HG03457 (cell line): Measurements from ENCODE around the gene DUSP8.

Experiments used
- ATAC-seq: cut with Tn5 transposase; IDR thresholded peaks from one replicate; pipeline ENCODE4 v1.9.1; 2021; ENCODE audit warnings: moderate number of reproducible peaks; ENCODE audit not compliant: unreplicated experiment

The DUSP8 gene

DNA sequence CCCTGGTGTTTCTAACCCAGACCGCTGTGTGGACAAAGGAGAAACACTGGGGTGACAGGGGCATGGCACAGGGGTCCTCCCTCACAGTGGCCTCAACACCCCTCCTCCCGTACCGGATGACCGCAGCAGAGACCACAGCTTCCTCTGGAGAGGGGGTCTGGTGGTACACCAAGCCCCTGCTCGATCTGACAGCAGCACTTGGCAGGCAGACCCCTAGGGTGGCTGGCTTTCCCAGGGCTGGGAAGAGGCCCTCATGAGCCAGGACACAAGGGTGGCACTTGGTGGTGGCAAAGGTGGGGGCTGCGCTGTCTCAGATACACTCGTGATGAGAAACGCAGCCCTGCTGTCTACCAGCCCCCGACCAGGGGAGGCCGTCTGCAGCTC lies 38.7 kb downstream of the DUSP8 start:
- ATAC-seq, result no peak

DNA sequence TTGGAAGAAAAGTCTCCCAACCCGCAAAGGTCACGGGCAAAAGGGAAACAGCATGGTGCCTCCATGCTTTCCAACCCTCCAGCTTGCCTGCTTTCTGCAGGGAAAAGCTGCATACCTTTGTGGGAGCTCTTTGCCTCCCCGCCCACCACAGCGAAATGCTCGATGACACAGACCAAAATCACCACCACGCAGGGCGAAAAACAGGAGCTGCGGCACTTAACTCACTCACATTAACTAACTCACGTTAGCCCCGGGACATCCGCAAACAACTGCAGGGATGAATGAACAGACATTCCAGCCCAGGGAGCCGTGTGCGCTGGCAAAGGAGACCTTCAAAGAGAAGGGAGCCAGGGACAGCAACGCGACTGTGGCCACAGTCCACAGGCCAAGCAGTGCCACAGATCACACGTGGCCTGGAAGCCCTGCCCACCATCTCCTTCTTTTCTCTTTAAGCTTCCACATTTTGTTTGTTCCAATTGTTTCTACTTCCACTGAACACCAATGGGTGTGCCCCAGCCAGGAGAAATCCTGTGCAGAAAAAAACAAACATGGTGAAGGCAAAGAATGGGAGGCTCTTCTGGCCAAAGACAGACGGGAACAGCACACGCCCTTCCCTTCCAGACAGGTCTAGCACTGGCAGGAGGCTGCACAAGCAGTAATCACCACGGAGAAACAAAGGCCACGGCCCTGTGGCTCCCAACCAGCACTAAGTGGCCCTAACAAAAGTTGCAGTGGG lies 39.3 kb downstream of the DUSP8 start:
- ATAC-seq, result no peak

DNA sequence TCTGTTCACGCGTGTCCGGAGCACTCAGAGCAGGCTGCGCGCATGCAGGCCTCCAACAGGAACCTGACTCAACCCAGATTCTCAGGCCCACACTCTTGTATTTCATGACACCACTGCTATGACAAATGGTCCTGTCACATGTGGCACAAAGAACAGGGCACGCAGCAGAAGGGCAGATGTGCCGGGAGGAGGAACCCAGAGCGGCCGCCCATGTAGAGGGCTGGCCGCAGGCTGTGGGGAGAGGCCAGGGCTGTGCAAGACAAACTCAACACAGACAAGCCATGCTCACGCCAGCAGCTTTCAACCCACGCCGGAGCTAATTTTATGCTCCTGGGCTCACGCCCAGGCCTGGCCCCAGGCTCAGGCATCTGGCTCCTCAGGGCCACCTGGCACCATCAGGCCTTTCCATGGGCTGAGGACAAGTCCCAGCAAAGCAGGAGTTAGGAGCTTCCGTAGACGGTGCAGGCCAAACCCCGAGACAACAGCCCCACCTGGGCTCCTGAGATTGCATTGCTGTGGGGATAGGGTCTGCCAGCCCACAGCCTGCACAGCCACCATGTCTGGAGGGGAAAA lies 40.0 kb downstream of the DUSP8 start:
- no peak for ATAC-seq

DNA sequence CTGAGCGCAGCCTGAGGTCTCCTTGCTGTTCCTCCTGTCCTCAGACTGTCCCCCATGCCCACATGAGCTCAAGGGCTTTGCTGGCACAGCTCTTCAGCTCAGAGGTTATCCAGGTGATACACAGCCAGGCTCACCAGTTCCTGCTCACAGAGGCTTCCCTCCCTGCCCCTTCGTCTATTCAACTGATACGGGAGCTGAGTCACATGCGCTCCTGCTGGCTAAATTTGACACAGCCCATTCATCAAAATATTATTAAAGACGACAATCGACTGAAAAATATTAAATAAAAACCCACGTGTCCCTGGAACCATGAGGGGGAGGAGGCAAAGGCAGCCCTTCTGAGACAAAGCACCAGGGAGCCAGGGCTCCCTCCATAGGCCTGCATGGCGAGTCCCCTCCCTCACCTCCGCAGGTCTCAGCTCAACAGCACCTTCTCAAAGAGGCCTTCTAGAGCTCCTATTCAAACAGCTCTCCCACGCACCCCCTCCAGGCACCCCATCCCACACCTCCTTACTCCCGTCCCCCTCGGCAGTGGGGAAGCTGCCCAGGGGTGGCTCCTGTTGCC lies 40.5 kb downstream of the DUSP8 start:
- ATAC-seq, result no peak

DNA sequence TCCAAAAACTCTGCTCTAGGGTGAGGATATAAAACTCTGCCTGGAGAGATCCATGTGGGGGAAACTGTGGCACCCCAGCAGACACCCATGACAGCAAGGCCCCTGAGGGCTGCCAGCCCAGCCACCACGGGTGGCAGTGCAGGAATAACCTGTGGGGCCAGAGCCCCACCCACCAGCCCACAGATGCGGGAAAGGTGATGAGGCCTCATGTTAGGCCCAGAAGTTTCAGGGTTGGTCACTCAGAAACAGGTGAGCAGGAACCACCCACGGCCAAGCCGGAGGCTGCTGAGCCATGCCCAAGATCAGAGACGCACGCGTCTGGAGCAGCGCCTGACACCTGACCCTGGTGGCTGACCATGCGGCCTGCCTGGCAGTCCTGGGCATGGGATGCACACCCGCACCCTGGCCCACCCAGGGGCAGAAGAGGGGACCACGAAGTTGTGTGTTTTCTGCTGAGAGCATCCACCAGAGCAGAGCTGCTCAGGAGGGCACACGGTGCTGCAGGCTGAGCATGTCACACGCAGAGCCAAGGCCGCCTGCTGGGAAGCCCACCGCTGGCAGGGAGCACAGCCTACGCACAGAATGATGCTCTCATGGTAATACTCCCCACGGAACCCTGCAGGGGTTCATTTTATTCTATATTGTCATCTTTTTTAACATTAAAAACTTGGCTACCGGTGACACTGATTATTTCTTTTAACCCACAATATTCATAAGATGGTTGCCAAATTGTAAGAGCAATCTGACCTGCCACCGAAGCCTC lies 41.2 kb downstream of the DUSP8 start:
- no peak for ATAC-seq

DNA sequence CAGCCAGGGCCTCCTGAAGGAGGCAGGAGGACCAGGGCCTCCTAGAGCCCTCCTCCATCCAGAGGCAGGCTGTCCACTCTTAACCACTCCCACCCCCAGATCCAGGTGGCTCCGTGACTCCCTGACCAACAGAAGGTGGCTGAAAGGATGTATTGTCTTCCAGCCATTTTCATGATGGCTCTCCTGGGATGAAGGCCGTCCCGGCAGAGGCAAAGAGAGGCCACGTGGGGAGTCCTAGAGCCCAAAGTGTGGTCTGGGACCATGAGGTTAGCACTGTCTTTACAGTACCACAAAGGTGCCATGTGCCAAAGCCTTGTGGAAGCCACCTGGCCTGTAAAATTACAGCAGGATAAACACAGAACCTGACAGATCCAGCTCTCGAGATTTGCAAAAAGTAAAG lies 42.3 kb downstream of the DUSP8 start:
- no peak for ATAC-seq

DNA sequence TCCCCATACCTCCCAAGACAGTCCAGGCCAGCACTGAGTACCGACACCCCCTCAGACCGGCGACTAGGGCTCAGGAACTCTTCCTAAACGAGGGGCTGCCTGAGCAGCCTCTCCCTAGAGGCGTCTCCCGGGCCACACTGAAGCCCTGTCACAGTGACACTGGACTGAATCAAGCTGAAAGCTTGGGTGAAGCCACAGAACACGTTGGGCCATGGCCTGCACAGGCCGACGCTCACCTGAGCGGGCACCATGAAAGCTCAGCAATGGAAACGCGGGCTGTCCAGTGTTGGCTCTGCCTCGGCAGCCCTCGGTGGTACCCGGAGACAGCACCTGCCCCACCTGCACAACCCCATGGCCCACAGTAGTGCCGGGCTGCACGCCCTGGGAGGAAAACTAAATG lies 42.8 kb downstream of the DUSP8 start:
- ATAC-seq, result no peak

DNA sequence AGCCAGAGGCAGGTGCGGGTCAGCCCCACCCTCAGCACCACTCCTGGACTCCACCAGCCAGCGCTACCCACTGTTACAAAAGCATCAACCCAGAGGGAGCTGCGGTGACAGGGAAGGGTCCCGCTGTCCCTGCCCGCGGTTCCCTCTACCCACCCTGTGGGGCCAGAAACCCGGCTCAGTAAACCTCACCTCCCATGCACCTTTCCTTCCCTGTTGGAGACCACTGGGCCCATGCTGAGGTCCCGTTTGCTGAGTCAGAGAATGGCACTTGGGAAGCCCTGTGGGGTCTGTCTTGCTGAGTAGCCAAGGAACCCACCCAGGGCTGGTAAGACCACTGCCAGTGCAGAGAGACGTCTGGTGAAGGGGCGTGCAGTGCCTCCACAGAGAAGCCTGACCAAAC lies 43.4 kb downstream of the DUSP8 start:
- no peak for ATAC-seq

DNA sequence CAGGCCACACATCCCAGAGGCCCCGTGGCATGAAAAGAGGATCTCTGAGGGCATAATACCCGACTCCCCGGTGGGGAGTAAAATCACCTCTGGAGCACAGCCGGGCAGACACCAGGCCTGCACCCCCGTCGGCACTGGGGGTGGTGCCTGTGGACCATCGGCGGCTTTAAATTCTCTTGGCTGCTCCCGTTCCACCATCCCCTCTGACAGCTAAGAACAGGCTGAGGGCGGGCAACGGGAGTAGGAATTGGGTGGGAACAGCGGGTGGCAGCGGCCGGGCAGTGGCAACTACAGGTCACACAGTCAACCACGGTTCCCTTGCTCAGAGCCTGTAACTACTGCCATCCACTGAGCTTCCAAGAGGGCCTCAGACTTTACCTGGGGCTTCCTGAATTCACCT lies 45.3 kb downstream of the DUSP8 start:
- no peak for ATAC-seq

DNA sequence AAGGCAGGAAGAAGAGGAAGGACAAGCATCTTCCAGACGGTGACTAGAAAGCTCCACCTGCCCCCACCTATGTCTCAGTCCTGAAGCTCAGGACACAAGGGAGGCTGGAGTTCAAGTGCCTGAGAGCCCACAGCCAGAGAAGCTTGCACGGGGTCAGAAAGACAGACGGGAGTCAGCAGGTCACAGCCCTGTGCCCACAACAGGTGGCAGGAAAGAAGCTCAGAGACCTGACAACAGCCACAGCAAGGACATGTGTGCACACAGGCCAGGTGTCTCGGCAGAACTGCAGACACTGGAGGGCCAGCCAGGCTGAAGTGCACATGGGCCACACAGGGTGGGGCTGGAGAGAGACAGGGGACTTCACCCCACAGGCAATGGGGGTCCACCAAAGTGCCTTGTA lies 48.3 kb downstream of the DUSP8 start:
- no peak for ATAC-seq

DNA sequence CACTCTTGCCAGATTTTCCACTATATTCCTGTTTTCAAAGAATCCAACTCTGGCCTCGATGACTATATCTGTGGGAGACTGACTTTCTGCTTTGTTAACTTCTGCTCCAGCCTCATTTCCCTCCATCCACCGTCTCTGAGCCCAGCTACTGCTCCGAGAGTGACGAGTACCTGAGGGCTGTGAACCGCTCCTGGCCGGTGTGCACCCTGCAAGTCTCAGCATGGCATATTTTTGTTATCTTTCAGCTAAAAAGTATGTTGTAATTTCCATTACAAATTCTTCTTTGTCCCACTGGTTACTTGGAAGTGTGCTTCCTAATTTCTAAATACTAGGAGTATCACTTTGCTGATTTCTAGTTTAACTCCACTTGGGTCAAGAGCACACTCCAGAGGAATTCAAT lies 49.0 kb downstream of the DUSP8 start:
- no peak for ATAC-seq

DNA sequence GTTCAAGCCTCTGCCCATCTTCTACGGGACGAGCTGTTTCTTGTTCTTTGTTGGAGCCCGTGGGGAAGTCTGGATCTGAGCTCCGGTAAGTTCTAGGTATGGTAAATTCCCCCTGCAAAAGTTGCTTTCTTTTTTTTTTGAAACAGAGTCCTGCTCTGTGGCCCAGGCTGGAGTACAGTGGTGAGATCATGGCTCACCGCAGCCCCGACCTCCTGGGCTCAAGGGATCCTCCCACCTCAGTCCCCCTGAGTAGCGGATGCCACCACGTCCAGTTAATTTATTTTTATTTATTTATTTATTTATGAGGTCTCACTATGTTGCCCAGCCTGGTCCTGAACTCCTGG lies 50.0 kb downstream of the DUSP8 start:
- no peak for ATAC-seq

DNA sequence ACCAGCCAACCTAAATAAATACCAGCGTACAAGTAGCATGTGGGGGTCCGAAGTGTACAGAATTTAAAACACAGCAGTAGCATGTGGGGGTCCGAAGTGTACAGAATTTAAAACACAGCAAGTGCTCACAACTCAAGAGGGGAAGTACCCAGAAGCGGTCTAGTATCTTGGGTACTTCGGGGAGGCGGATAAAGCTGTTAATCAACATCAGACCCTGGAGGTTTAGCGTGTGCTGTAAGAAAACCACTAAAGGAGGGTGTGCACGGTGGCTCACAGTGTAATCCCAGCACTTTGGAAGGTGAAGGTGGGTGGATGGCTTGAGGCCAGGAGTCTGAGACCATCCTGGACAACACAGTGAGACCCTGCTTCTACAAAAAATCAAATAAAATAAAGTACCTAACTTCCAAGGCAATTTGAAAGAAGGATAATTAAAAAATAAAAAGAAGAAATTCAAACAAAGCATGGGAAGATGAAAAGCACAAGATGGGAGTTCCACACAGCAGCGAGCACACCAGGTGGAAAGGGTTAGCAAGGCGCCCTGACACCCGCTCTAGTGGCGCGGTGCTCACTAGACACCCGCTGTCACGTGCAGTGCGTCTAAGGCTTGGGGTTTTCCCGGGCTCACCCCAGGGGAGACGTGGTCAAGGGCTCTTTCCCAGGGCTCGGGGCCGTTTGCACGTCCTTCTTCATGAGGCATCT lies 50.5 kb downstream of the DUSP8 start:
- ATAC-seq, result peak; percentile 61

DNA sequence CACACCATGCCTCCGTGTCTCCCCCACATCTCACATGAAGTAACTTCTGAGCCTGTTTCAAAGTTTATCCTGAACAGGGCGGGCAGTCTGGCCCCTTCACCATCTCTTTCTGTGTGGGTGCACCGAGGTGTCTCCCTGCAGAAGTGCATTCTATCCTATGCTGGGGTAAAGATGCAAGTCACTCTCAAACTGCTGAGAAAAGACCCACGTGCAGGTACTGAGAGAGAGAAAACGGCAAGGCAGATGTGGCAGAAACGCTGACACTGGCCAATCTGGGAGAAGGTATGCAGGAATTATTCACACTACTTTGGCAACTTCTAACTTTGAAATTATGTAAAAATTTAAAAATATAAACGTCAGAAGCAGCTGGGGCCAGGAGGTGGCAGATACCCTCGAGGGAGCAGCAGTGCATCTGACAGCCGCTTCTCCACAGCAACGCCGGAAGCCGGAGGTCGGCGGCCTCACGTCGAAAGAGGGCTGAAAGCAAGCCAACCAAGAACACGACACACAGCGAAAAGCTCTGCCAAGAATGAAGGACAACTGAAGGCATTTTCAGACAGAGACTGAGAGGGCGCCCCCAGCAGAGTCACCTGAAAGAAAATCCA lies 51.3 kb downstream of the DUSP8 start:
- no peak for ATAC-seq

DNA sequence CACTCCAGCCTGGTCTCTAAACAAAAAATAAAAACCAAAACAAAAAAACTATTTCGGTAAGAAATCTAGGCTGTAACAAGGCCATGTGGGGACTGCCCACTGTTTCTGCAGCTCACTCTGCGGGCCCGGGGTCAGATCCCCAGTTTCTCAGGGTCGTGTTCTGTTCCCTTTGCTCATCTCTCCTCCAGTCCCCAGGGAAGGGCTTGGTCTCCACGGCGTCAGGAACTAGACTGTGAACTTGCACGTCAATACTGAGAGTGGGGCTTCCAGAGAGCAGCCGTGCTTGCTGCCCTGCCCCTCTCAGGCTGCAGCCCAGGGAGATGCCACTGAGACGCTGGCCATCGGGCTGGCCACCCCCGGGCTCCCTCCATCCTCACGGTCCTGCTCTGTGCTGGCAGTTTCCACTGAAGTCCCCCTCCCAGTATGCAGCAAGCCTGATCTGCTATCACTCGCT lies 51.8 kb downstream of the DUSP8 start:
- ATAC-seq, result no peak

DNA sequence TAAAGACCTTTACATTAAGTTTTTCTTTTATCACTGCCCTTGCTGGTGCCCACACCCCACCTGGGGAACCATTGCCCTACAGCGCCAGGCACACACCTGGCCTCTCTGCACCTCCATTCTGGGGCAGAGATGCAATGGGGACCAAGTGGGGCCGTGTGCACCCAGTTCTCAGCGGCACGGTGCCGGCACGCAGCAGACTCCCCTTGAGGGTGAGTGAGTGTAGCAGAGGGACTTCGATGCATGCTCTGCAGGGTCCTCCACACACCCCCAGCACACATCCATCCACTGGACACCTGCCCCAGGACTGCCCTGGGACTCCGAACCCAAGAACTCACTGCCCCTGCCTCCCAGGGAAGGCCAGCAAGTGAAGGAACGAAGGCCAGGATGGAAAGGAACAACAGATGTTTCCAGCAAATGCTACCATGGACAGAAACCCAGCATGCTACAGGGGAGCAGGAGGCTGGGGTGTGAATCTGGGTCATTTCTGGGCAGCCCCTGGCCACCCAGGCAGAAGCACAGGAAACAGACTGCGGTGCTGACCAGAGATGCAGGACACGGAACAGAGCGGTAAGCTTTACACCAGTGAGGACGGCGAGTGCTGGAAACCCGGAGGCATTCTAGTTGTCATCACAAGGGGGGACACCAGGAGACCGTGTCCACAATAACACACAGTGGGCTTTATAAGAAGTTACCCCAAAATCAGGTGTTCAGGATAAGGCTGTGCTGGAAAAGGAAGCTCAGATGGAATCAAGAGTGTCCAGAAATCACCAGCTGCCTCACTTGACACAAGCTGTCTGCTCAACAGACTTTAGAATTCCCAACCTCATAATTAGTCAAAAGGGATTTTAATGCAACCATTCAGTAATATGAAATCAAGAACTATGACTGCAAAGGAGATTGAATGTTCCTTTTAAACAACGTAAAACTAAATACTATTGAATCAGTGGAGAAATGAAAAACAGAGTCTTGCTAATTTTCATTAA lies 52.8 kb downstream of the DUSP8 start:
- ATAC-seq, result no peak

DNA sequence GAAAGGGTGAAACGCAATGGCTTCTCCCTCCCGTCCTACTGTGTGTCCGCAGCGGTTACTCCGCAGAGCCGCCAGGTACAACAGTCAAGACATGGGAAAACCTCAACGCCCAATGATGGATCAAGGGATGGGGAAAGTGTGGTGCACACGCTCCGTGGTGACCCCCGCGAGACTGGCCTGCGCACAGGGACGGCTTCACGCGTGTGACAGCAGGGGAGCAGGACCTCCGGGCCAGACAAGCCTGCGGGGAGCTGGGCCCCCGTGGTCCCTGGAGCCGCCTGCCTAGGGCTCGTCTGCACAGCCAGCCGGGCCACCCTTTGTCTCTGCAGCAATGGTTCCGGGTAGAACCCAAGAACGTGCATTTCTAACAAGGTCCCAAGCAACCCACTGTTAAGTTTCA lies 53.8 kb downstream of the DUSP8 start:
- no peak for ATAC-seq

DNA sequence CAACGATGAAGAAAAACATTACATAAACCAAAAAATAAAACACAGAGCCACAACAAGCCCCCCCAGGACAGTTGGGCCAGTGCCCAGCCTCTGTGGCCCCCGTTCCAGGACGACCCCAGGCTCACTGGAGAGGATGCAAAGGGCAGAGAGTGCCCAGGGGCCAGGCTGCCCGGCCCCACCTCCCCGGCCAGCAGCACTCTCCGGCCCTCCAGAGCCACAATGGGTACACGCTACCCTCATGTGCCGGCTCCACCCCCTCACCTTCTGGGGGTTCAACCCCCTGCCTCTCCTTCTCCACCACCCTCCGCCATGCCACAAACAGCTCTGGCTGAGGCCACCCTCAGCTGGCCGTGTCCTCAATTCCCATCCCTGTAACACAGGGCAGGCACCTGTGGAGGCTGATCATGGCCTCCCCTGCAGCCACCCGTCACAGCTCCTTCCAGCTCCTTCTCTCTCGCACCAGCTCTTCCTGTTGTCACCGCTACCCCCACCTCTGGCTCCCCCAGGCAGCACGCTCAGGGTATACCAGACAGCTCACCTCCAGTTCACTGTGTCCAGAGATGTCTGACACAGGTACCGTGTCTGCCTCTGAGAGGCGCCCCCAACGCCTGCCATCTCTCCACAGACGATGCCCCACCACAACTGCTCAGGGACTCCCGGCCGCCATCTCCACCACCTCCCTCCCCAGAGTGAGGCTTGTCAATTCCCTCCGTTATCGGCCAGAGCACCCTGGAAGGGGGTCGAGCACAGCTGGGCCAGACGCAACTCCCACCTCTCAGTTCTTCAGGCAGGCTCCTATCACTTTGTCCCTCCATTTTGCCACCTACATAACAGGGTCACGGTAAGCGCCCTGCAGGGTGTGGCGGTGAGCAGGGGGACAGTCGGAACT lies 54.7 kb downstream of the DUSP8 start:
- ATAC-seq, result no peak
